ENCODE measurements around the gene CCNDBP1. TPM values are rescaled to one million over a fixed set of nuclear protein-coding genes. Genes with fewer than 3 reads are reported as not detected.

CCNDBP1 gene
- total RNA-seq, 1 experiment from 2014 or later = 30.6 TPM

- Histone ChIP-seq H3K4me3 (no peak overlapping the region), H3K36me3 (no peaks in the 10 kb centered on the region), H3K27ac (no peak overlapping the region), H3K27me3 (peaks cover 6% of the 10 kb centered on the region; the same call in 1 of the 2 replicates), H3K9me3 (replicated peaks) (no peaks in the 10 kb centered on the region), H3K4me1 (no peaks in the 10 kb centered on the region)
- no peak for DNase-seq
These were observed 55.9 kb downstream of the CCNDBP1 start for GRCh38 chr15:43241100-43241499.

- Histone ChIP-seq H3K27ac (no peak overlapping the region), H3K27me3 (peaks cover 6% of the 10 kb centered on the region; the same call in 1 of the 2 replicates), H3K4me3 (no peak overlapping the region), H3K9me3 (replicated peaks) (no peaks in the 10 kb centered on the region), H3K4me1 (no peaks in the 10 kb centered on the region), H3K36me3 (no peaks in the 10 kb centered on the region)
- no peak for DNase-seq
These were observed 57.4 kb downstream of the CCNDBP1 start for GRCh38 chr15:43242616-43243015.

- no peak overlapping the region for H3K4me3 ChIP-seq
- H3K27ac ChIP-seq = no peak overlapping the region
- H3K36me3 ChIP-seq = no peaks in the 10 kb centered on the region
- no peaks in the 10 kb centered on the region for H3K9me3 ChIP-seq (replicated peaks)
- no peak for DNase-seq
- H3K27me3 ChIP-seq = peaks cover 6% of the 10 kb centered on the region; the same call in 1 of the 2 replicates
- no peaks in the 10 kb centered on the region for H3K4me1 ChIP-seq
These were observed 57.9 kb downstream of the CCNDBP1 start for GRCh38 chr15:43243020-43243645.

- Histone ChIP-seq H3K27ac (no peak overlapping the region), H3K36me3 (no peaks in the 10 kb centered on the region), H3K4me3 (no peak overlapping the region), H3K4me1 (no peaks in the 10 kb centered on the region), H3K27me3 (peaks cover 6% of the 10 kb centered on the region; the same call in 1 of the 2 replicates), H3K9me3 (replicated peaks) (no peaks in the 10 kb centered on the region)
- no peak for DNase-seq
These were observed 58.9 kb downstream of the CCNDBP1 start for GRCh38 chr15:43244092-43244491.

GRCh38 chr15:43246261-43246774, 61.1 kb downstream of the CCNDBP1 start:
- Histone ChIP-seq H3K4me3 (no peak overlapping the region), H3K36me3 (no peaks in the 10 kb centered on the region), H3K27me3 (peaks cover 6% of the 10 kb centered on the region; the same call in 1 of the 2 replicates), H3K27ac (no peak overlapping the region), H3K4me1 (peaks cover 4% of the 10 kb centered on the region; the same call in 1 of the 2 replicates), H3K9me3 (replicated peaks) (no peaks in the 10 kb centered on the region)
- no peak for DNase-seq

Other genes starting within 250 kb of the CCNDBP1 start
- 25.1 and 27.5 TPM in 2 replicates for gene UBR1, start 79.4 kb upstream of the CCNDBP1 start, total RNA-seq (2014; rRNA removed; shearing (Covaris generic))
- gene TMEM62, start 51.8 kb upstream of the CCNDBP1 start, total RNA-seq (2014; rRNA removed; shearing (Covaris generic)) = 3.0 and 3.1 TPM in 2 replicates
- gene EPB42, start 35.6 kb downstream of the CCNDBP1 start, total RNA-seq (2014; rRNA removed; shearing (Covaris generic)) = not detected in 2 replicates
- not detected in 2 replicates for gene TGM5, start 81.5 kb downstream of the CCNDBP1 start, total RNA-seq (2014; rRNA removed; shearing (Covaris generic))
- not detected in 2 replicates for gene TGM7, start 116.9 kb downstream of the CCNDBP1 start, total RNA-seq (2014; rRNA removed; shearing (Covaris generic))
- 17.4 and 18.5 TPM in 2 replicates for gene LCMT2, start 145.2 kb downstream of the CCNDBP1 start, total RNA-seq (2014; rRNA removed; shearing (Covaris generic))
- gene ZSCAN29, start 185.6 kb downstream of the CCNDBP1 start, total RNA-seq (2014; rRNA removed; shearing (Covaris generic)) = 27.8 and 30.8 TPM in 2 replicates
- gene TUBGCP4, start 185.7 kb downstream of the CCNDBP1 start, total RNA-seq (2014; rRNA removed; shearing (Covaris generic)) = 16.2 and 20.3 TPM in 2 replicates

Measured in SJCRH30 (cell line).